K562 (cell line): ENCODE measurements around the gene ENKD1.

Experiments used
- FOXJ3 ChIP-seq: sonication (generic); formaldehyde crosslinking; IDR thresholded peaks from 2 replicates; pipeline ENCODE4 v1.4.0; 2020; ENCODE audit warnings: mild to moderate bottlenecking, missing genetic modification reagents
- GABPA ChIP-seq: fragments of 200-800 bp; sonication (Bioruptor generic); conservative IDR thresholded peaks from 2 replicates; pipeline ENCODE4 v1.6.1; 2016; ENCODE audit warnings: low read depth, missing genetic modification characterization, missing compliant biosample characterization
- HSF4 ChIP-seq: fragments of 250-450 bp; sonication (Bioruptor Pico); IDR thresholded peaks from 2 replicates; pipeline ENCODE4 v2.1.2; 2022; ENCODE audit warnings: mild to moderate bottlenecking, moderate library complexity, borderline replicate concordance
- NR2C2 ChIP-seq, 2 experiments: fragments of 200-800 bp in 1 of 2; sonication (Bioruptor generic) in 1 of 2; sonication (generic) in 1 of 2; formaldehyde crosslinking in 1 of 2; IDR thresholded peaks; 2 replicates each; pipeline versions ENCODE4 v1.6.1 to v1.8.0; 2016 to 2022; ENCODE audit warnings: mild to moderate bottlenecking in 1 of 2, missing compliant biosample characterization in 1 of 2, missing genetic modification characterization in 1 of 2, missing genetic modification reagents in 1 of 2
- RCOR1 ChIP-seq, 2 experiments: IDR thresholded peaks; 2 replicates each; pipeline ENCODE4 v1.6.1; 2012; ENCODE audit warnings: low read depth in 2 of 2, low read length in 2 of 2, borderline replicate concordance in 1 of 2, improper control_type of control experiment in 1 of 2
- ZNF586 ChIP-seq: fragments of 450-650 bp; formaldehyde crosslinking; conservative IDR thresholded peaks from 2 replicates; pipeline ENCODE4 v1.4.0; 2020; ENCODE audit warnings: mild to moderate bottlenecking, moderate library complexity
- ZNF589 ChIP-seq: fragments of 200-800 bp; sonication (Bioruptor generic); IDR thresholded peaks from 2 replicates; pipeline ENCODE4 v1.6.1; 2016; ENCODE audit warnings: low read depth, missing genetic modification characterization, missing compliant biosample characterization
- TF ChIP-seq, protein P1 (sequence below), 3 experiments: IDR thresholded peaks in 2 of 3; conservative IDR thresholded peaks in 1 of 3; 2 replicates each; pipeline ENCODE4 v1.5.1; 2011 to 2012; ENCODE audit warnings: low read length in 3 of 3, mild to moderate bottlenecking in 3 of 3, control low read depth in 2 of 3, improper control_type of control experiment in 1 of 3, inconsistent platforms in 1 of 3, low read depth in 1 of 3, mixed read lengths in 1 of 3, moderate library complexity in 1 of 3; ENCODE audit not compliant: insufficient read depth in 2 of 3
- TF ChIP-seq, protein P2 (sequence below): fragments of 450-650 bp; formaldehyde crosslinking; IDR thresholded peaks from 2 replicates; pipeline ENCODE4 v1.4.0; 2020; ENCODE audit warnings: mild to moderate bottlenecking, moderate library complexity
- TF ChIP-seq, protein P3 (sequence below): sonication (generic); formaldehyde crosslinking; IDR thresholded peaks from 2 replicates; pipeline ENCODE4 v1.9.0; 2022; ENCODE audit warnings: mild to moderate bottlenecking, missing genetic modification reagents
- TF ChIP-seq, protein P4 (sequence below): fragments of 250-450 bp; sonication (Bioruptor Pico); IDR thresholded peaks from 2 replicates; pipeline ENCODE4 v1.8.0; 2021; ENCODE audit warnings: moderate library complexity, mild to moderate bottlenecking, inconsistent platforms
- TF ChIP-seq, protein P5 (sequence below): sonication (generic); formaldehyde crosslinking; IDR thresholded peaks from 2 replicates; pipeline ENCODE4 v1.8.1; 2023; ENCODE audit warnings: mild to moderate bottlenecking, missing genetic modification reagents

DNA sequence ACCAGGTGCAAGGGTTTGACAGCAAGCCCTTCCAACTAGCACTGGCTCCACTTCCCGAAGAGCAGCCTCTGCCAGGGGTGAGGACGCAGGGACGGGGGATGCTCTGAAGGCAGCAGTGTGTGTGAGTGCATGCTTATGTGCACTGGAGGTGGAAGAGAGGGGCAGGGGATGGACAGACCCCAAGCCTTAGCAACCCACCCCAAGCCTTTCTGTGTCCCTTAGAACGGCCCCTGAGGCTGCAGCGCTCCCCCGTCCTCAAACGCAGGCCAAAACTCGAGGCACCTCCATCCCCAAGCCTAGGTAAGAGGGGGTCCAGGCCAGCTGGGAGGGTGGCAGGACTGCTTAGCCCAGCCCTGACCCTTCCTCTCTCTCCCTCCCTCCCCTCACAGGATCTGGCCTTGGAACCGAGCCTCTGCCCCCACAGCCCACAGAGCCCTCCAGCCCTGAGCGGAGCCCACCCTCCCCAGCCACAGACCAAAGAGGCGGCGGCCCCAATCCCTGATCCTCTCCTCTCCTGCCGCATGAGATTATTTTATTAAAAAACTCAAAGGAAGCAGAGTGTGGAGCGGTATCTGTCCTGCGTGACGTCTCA is 9.4 kb downstream of the ENKD1 start:
- TF ChIP-seq ZNF586 (CRISPR knock-in tag) (no peak), FOXJ3 (CRISPR knock-in tag) (no peak), GABPA (tag) (no peak), NR2C2 (CRISPR knock-in tag; IDR thresholded peaks at IDR 0.05) (no peak), NR2C2 (tag; IDR thresholded peaks at IDR 0.05) (no peak), HSF4 (no peak), RCOR1 (IDR thresholded peaks at IDR 0.05; ENCODE audit: borderline replicate concordance in 1 of 2, low read depth in 2 of 2, low read length in 2 of 2) (no peak), ZNF589 (CRISPR knock-in tag) (no peak)
- TF ChIP-seq, protein P1, sequence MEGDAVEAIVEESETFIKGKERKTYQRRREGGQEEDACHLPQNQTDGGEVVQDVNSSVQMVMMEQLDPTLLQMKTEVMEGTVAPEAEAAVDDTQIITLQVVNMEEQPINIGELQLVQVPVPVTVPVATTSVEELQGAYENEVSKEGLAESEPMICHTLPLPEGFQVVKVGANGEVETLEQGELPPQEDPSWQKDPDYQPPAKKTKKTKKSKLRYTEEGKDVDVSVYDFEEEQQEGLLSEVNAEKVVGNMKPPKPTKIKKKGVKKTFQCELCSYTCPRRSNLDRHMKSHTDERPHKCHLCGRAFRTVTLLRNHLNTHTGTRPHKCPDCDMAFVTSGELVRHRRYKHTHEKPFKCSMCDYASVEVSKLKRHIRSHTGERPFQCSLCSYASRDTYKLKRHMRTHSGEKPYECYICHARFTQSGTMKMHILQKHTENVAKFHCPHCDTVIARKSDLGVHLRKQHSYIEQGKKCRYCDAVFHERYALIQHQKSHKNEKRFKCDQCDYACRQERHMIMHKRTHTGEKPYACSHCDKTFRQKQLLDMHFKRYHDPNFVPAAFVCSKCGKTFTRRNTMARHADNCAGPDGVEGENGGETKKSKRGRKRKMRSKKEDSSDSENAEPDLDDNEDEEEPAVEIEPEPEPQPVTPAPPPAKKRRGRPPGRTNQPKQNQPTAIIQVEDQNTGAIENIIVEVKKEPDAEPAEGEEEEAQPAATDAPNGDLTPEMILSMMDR (IDR thresholded peaks at IDR 0.05 in 2 of 3, conservative IDR thresholded peaks at IDR 0.05 in 1 of 3; ENCODE audit: insufficient read depth in 2 of 3, low read depth in 1 of 3, low read length in 3 of 3): no peak
- TF ChIP-seq, protein P2, sequence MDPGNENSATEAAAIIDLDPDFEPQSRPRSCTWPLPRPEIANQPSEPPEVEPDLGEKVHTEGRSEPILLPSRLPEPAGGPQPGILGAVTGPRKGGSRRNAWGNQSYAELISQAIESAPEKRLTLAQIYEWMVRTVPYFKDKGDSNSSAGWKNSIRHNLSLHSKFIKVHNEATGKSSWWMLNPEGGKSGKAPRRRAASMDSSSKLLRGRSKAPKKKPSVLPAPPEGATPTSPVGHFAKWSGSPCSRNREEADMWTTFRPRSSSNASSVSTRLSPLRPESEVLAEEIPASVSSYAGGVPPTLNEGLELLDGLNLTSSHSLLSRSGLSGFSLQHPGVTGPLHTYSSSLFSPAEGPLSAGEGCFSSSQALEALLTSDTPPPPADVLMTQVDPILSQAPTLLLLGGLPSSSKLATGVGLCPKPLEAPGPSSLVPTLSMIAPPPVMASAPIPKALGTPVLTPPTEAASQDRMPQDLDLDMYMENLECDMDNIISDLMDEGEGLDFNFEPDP (CRISPR knock-in tag): no peak
- TF ChIP-seq, protein P3, sequence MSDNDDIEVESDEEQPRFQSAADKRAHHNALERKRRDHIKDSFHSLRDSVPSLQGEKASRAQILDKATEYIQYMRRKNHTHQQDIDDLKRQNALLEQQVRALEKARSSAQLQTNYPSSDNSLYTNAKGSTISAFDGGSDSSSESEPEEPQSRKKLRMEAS (CRISPR knock-in tag): no peak
- TF ChIP-seq, protein P4, sequence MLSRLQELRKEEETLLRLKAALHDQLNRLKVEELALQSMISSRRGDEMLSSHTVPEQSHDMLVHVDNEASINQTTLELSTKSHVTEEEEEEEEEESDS: no peak
- TF ChIP-seq, protein P5, sequence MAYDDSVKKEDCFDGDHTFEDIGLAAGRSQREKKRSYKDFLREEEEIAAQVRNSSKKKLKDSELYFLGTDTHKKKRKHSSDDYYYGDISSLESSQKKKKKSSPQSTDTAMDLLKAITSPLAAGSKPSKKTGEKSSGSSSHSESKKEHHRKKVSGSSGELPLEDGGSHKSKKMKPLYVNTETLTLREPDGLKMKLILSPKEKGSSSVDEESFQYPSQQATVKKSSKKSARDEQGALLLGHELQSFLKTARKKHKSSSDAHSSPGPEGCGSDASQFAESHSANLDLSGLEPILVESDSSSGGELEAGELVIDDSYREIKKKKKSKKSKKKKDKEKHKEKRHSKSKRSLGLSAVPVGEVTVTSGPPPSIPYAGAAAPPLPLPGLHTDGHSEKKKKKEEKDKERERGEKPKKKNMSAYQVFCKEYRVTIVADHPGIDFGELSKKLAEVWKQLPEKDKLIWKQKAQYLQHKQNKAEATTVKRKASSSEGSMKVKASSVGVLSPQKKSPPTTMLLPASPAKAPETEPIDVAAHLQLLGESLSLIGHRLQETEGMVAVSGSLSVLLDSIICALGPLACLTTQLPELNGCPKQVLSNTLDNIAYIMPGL (CRISPR knock-in tag): no peak
